H1 (cell line): ENCODE measurements around the gene MITF. TPM values are rescaled to one million over a fixed set of nuclear protein-coding genes. Genes with fewer than 3 reads are reported as not detected.

Source experiments
- CTCF ChIA-PET: fragments of 300-600 bp; sonication (Branson Sonifier 250); formaldehyde crosslinking; loops from one replicate; lab custom pipeline; 2021; ENCODE audit not compliant: partially characterized antibody; lab: Charles Lee
- POLR2A ChIA-PET: fragments of 300-600 bp; sonication (Branson Sonifier 250); formaldehyde crosslinking; loops from one replicate; lab custom pipeline; 2021; ENCODE audit warnings: inconsistent platforms; ENCODE audit not compliant: partially characterized antibody; lab: Charles Lee
- DNase-seq, 2 experiments: peaks; one replicate each; pipeline versions ENCODE4 v3.0.0 to v3.0.0-alpha.2; 2010 to 2022; ENCODE audit warnings: low spot score in 2 of 2, low read depth in 1 of 2, mixed read lengths in 1 of 2
- FAIRE-seq: peaks from 2 replicates; lab custom pipeline; 2011; peaks lifted over from hg19 to GRCh38; lab: Jason Lieb, UNC
- H2AFZ ChIP-seq: 2 replicates; pipeline ENCODE4 v1.8.1; 2012; ENCODE audit warnings: low read length, inconsistent platforms
- H2AK5ac ChIP-seq: 2 replicates; pipeline ENCODE4 v1.6.1; 2013; ENCODE audit warnings: low read depth, low read length
- H2BK120ac ChIP-seq: replicated peaks from 2 replicates; pipeline ENCODE3; 2013; ENCODE audit warnings: low read depth, low read length, inconsistent platforms
- H2BK12ac ChIP-seq: 2 replicates; pipeline ENCODE4 v1.6.1; 2013; ENCODE audit warnings: low read depth, low read length
- H2BK15ac ChIP-seq: 2 replicates; pipeline ENCODE4 v1.6.1; 2013; ENCODE audit warnings: low read length
- H2BK20ac ChIP-seq: 2 replicates; pipeline ENCODE4 v1.6.1; 2013; ENCODE audit warnings: low read length
- H2BK5ac ChIP-seq: 2 replicates; pipeline ENCODE4 v1.6.1; 2013; ENCODE audit warnings: low read depth, low read length
- H3K14ac ChIP-seq: 2 replicates; pipeline ENCODE4 v1.6.1; 2013; ENCODE audit warnings: inconsistent platforms; ENCODE audit not compliant: insufficient read length
- H3K18ac ChIP-seq: 2 replicates; pipeline ENCODE4 v1.6.1; 2013; ENCODE audit warnings: low read length; ENCODE audit errors: extremely low read depth
- H3K23ac ChIP-seq: 2 replicates; pipeline ENCODE4 v1.6.1; 2013; ENCODE audit warnings: inconsistent platforms; ENCODE audit not compliant: insufficient read length
- H3K23me2 ChIP-seq: 2 replicates; pipeline ENCODE4 v1.6.1; 2013; ENCODE audit warnings: low read depth, low read length
- H3K27ac ChIP-seq: 2 replicates; pipeline ENCODE4 v1.6.1; 2011; ENCODE audit warnings: low read depth, low read length, inconsistent platforms
- H3K27me3 ChIP-seq, 4 experiments: replicated peaks in 1 of 4; 1 replicate in 1 of 4; 2 replicates in 3 of 4; pipeline versions ENCODE4 v1.6.1 to v1.8.1; 2011 to 2013; ENCODE audit warnings: low read length in 3 of 4, mild to moderate bottlenecking in 3 of 4, inconsistent platforms in 2 of 4, mixed read lengths in 2 of 4, moderate library complexity in 1 of 4; ENCODE audit not compliant: control insufficient read depth in 3 of 4, insufficient read depth in 3 of 4; ENCODE audit errors: extremely low read depth in 1 of 4
- H3K36me3 ChIP-seq, 4 experiments: 2 replicates each; pipeline versions ENCODE4 v1.6.1 to v1.8.1; 2011 to 2013; ENCODE audit warnings: mild to moderate bottlenecking in 4 of 4, low read length in 3 of 4, moderate library complexity in 2 of 4, control low read depth in 1 of 4, inconsistent platforms in 1 of 4; ENCODE audit not compliant: insufficient read depth in 4 of 4, control insufficient read depth in 2 of 4
- H3K4ac ChIP-seq: replicated peaks from 2 replicates; pipeline ENCODE3; 2013; ENCODE audit warnings: low read length, low read depth, mixed read lengths, inconsistent platforms; ENCODE audit not compliant: insufficient read length
- H3K4me1 ChIP-seq, 4 experiments: replicated peaks in 1 of 4; 1 replicate in 1 of 4; 2 replicates in 3 of 4; pipeline versions ENCODE4 v1.6.1 to v1.8.1; 2011 to 2013; ENCODE audit warnings: low read length in 3 of 4, inconsistent platforms in 2 of 4, mixed read lengths in 1 of 4; ENCODE audit not compliant: insufficient read depth in 4 of 4, control insufficient read depth in 3 of 4
- H3K4me2 ChIP-seq, 2 experiments: 2 replicates each; pipeline versions ENCODE4 v1.6.1 to v1.8.1; 2011 to 2013; ENCODE audit warnings: low read depth in 2 of 2, low read length in 2 of 2, control low read depth in 1 of 2, inconsistent platforms in 1 of 2, mild to moderate bottlenecking in 1 of 2; ENCODE audit not compliant: insufficient read depth in 1 of 2
- H3K4me3 ChIP-seq, 4 experiments: fragments of 200-600, 300-600 bp in 1 of 4; sonication (generic), shearing (Covaris generic), sonication (Bioruptor Twin) in 1 of 4; 2 replicates each; pipeline versions ENCODE4 v1.5.1 to v1.8.1; 2011 to 2016; ENCODE audit warnings: low read length in 4 of 4, low read depth in 3 of 4, control low read depth in 2 of 4, inconsistent platforms in 2 of 4, mild to moderate bottlenecking in 2 of 4, mixed read lengths in 1 of 4, moderate library complexity in 1 of 4; ENCODE audit not compliant: insufficient read depth in 2 of 4; ENCODE audit errors: extremely low read depth in 1 of 4
- H3K56ac ChIP-seq: replicated peaks from 2 replicates; pipeline ENCODE3; 2013; ENCODE audit warnings: low read depth, mild to moderate bottlenecking, mixed read lengths, low read length, inconsistent platforms; ENCODE audit not compliant: insufficient read length
- H3K79me1 ChIP-seq: 2 replicates; pipeline ENCODE4 v1.6.1; 2013; ENCODE audit warnings: low read depth, low read length, control low read depth
- H3K79me2 ChIP-seq, 2 experiments: 2 replicates each; pipeline versions ENCODE4 v1.6.1 to v1.8.1; 2012 to 2013; ENCODE audit warnings: low read length in 2 of 2, mild to moderate bottlenecking in 2 of 2, inconsistent platforms in 1 of 2; ENCODE audit not compliant: insufficient read depth in 2 of 2, control insufficient read depth in 1 of 2
- H3K9ac ChIP-seq, 4 experiments: replicated peaks in 1 of 4; 1 replicate in 1 of 4; 2 replicates in 3 of 4; pipeline versions ENCODE4 v1.6.1 to v1.8.1; 2011 to 2013; ENCODE audit warnings: low read depth in 3 of 4, low read length in 3 of 4, control low read depth in 2 of 4, mild to moderate bottlenecking in 2 of 4, moderate library complexity in 2 of 4, inconsistent platforms in 1 of 4; ENCODE audit errors: extremely low read depth in 1 of 4
- H3K9me3 ChIP-seq, 2 experiments: 2 replicates each; pipeline versions ENCODE4 v1.6.1 to v1.8.1; 2012 to 2013; ENCODE audit warnings: mild to moderate bottlenecking in 2 of 2, moderate library complexity in 2 of 2, control low read depth in 1 of 2, inconsistent platforms in 1 of 2, low read depth in 1 of 2, low read length in 1 of 2, mixed read lengths in 1 of 2; ENCODE audit not compliant: insufficient read depth in 2 of 2
- H4K20me1 ChIP-seq, 2 experiments: replicated peaks in 1 of 2; 2 replicates each; pipeline versions ENCODE3 to v1.8.1; 2011 to 2013; ENCODE audit warnings: inconsistent platforms in 2 of 2, low read length in 2 of 2, mild to moderate bottlenecking in 1 of 2; ENCODE audit not compliant: insufficient read depth in 2 of 2, control insufficient read depth in 1 of 2
- H4K5ac ChIP-seq: 2 replicates; pipeline ENCODE4 v1.6.1; 2013; ENCODE audit warnings: low read length, low read depth, mixed read lengths, inconsistent platforms; ENCODE audit not compliant: insufficient read length
- H4K8ac ChIP-seq: 2 replicates; pipeline ENCODE4 v1.8.0; 2013; ENCODE audit warnings: mild to moderate bottlenecking, moderate library complexity, low read length, inconsistent platforms; ENCODE audit not compliant: insufficient read depth; ENCODE audit errors: extremely low read depth
- H4K91ac ChIP-seq: replicated peaks from 2 replicates; pipeline ENCODE3; 2013; ENCODE audit warnings: low read length, mixed read lengths, inconsistent platforms; ENCODE audit not compliant: insufficient read length
- ATF2 ChIP-seq: IDR thresholded peaks from 2 replicates; pipeline ENCODE4 v1.6.1; 2012; ENCODE audit warnings: low read length, inconsistent platforms
- BACH1 ChIP-seq: IDR thresholded peaks from 2 replicates; pipeline ENCODE4 v1.6.1; 2012; ENCODE audit warnings: low read length, improper control_type of control experiment
- BRCA1 ChIP-seq: IDR thresholded peaks from 2 replicates; pipeline ENCODE4 v1.6.1; 2012; ENCODE audit warnings: low read depth, low read length, improper control_type of control experiment
- CBX8 ChIP-seq: fragments of 300-800, 300-1000 bp; sonication (generic); IDR thresholded peaks from 2 replicates; pipeline ENCODE4 v1.7.1; 2016; ENCODE audit warnings: low read depth, low read length, borderline replicate concordance
- EP300 ChIP-seq, 2 experiments: IDR thresholded peaks; 1 replicate in 1 of 2; 2 replicates in 1 of 2; pipeline ENCODE4 v1.6.1; 2011 to 2012; ENCODE audit warnings: low read depth in 2 of 2, low read length in 2 of 2, mild to moderate bottlenecking in 2 of 2, borderline replicate concordance in 1 of 2, inconsistent platforms in 1 of 2, moderate library complexity in 1 of 2
- HDAC2 ChIP-seq, 2 experiments: fragments of 300-600 bp in 1 of 2; sonication (generic) in 1 of 2; IDR thresholded peaks; 2 replicates each; pipeline ENCODE4 v1.6.1; 2011 to 2012; ENCODE audit warnings: low read depth in 2 of 2, low read length in 2 of 2, mild to moderate bottlenecking in 2 of 2, moderate library complexity in 2 of 2, borderline replicate concordance in 1 of 2, inconsistent platforms in 1 of 2
- MAFK ChIP-seq: IDR thresholded peaks from 2 replicates; pipeline ENCODE4 v1.6.1; 2012; ENCODE audit warnings: low read depth, mild to moderate bottlenecking, improper control_type of control experiment, low read length
- POLR2AphosphoS5 ChIP-seq: IDR thresholded peaks from 2 replicates; pipeline ENCODE4 v1.6.1; 2011; ENCODE audit warnings: low read depth, low read length
- SP4 ChIP-seq: IDR thresholded peaks from 2 replicates; pipeline ENCODE4 v1.6.1; 2012; ENCODE audit warnings: low read length, inconsistent platforms
- WGBS, 2 experiments: shearing (Covaris generic) in 1 of 2; methylation state at CpG; one replicate each; pipeline versions ENCODE4 v1.1.6 to v1.1.7; 2013 to 2015; ENCODE audit warnings: low lambda C conversion rate in 2 of 2, mixed read lengths in 2 of 2, inconsistent platforms in 1 of 2, low coverage in 1 of 2, missing lambda C conversion rate in 1 of 2; ENCODE audit not compliant: insufficient replicate concordance in 2 of 2, insufficient coverage in 1 of 2, insufficient read length in 1 of 2; ENCODE audit errors: extremely low coverage in 1 of 2, missing lambda C conversion rate in 1 of 2; 5-methylcytosine and 5-hydroxymethylcytosine counted together
- polyA plus RNA-seq, 7 experiments: library from polyadenylated mRNA; depleted of rRNA in 3 of 7; stranded (reverse) in 5 of 7; unstranded in 2 of 7; fragments of >200 nt in 5 of 7; fragments of 200-250 nt in 2 of 7; gene quantifications; 1 replicate in 5 of 7; 2 replicates in 1 of 7; 4 replicates in 1 of 7; pipeline versions ENCODE4 v1.2.1 to v1.2.3, GENCODE V29; 2011 to 2013; ENCODE audit warnings: missing spikeins in 2 of 7, mixed read lengths in 2 of 7
- total RNA-seq: library from RNA; stranded (reverse); fragmentation: NEBNext Ultra II Directional; extraction: Animal tissue kit (Norgen Biotek cat#: 25700); gene quantifications from 2 replicates; pipeline ENCODE4 v1.2.1, GENCODE V29; 2021

Gene MITF
- total and polyA plus RNA-seq, 2 of the 8 experiments (the other 6 are each of a cell fraction or from before 2014, with no cell fraction given): 0.53 to 1.4 TPM

GRCh38 chr3:69723389-69723788, 15.9 kb upstream of the MITF start:
- H2AFZ ChIP-seq: no peak overlapping the region
- TF ChIP-seq BRCA1: no peak
- TF ChIP-seq EP300 (IDR thresholded peaks at IDR 0.05; ENCODE audit: borderline replicate concordance in 1 of 2, low read depth in 2 of 2, low read length in 2 of 2): no peak
- TF ChIP-seq BACH1: no peak
- no peak for TF ChIP-seq CBX8
- no peak for TF ChIP-seq SP4
- no peak for TF ChIP-seq MAFK
- no peak for TF ChIP-seq POLR2AphosphoS5
- no peak for TF ChIP-seq HDAC2 (IDR thresholded peaks at IDR 0.05; ENCODE audit: borderline replicate concordance in 1 of 2, low read depth in 2 of 2, low read length in 2 of 2)
- no peak for TF ChIP-seq ATF2
- H3K27me3 ChIP-seq: no peaks in the 10 kb centered on the region
- CTCF ChIA-PET: no interaction called here
- no peak overlapping the region for H2BK120ac ChIP-seq
- no peaks in the 10 kb centered on the region for H3K9me3 ChIP-seq
- H3K4me3 ChIP-seq: no peak overlapping the region
- no peak overlapping the region for H3K23ac ChIP-seq
- H2BK12ac ChIP-seq: no peak overlapping the region
- no peaks in the 10 kb centered on the region for H3K79me2 ChIP-seq
- no peak overlapping the region for H4K91ac ChIP-seq
- H2BK20ac ChIP-seq: no peak overlapping the region
- no peak overlapping the region for H2BK15ac ChIP-seq
- no peaks in the 10 kb centered on the region for H4K20me1 ChIP-seq
- no peaks in the 10 kb centered on the region for H3K23me2 ChIP-seq
- WGBS, 2 experiments: 92% methylated on average over 4 of the region's 4 CpGs; no CpG with 5 or more reads in 1 of the 2 experiments
- no peak for DNase-seq
- no peak overlapping the region for H3K27ac ChIP-seq
- FAIRE-seq: no peak
- no peak overlapping the region for H3K4ac ChIP-seq
- no peak overlapping the region for H3K18ac ChIP-seq
- H3K4me1 ChIP-seq: peaks cover 0 to 5% (median 2%) of the 10 kb centered on the region in 4 experiments; a peak in 3 of 7 replicates
- H3K56ac ChIP-seq: no peak overlapping the region
- no peaks in the 10 kb centered on the region for H3K36me3 ChIP-seq
- H2AK5ac ChIP-seq: no peak overlapping the region
- H4K8ac ChIP-seq: no peak overlapping the region
- H3K79me1 ChIP-seq: no peaks in the 10 kb centered on the region
- no peak overlapping the region for H2BK5ac ChIP-seq
- H4K5ac ChIP-seq: no peak overlapping the region
- no peak overlapping the region for H3K14ac ChIP-seq
- POLR2A ChIA-PET: no interaction called here
- H3K9ac ChIP-seq: no peak overlapping the region
- H3K4me2 ChIP-seq: no peak overlapping the region
